GM12875 (cell line): ENCODE measurements around the gene PDGFRB.

Experiments
- H3K4me3 ChIP-seq: one replicate; pipeline ENCODE4 v1.5.1; 2011; ENCODE audit warnings: low read depth, low read length, control low read depth
- CTCF ChIP-seq: IDR thresholded peaks from 2 replicates; pipeline ENCODE4 v1.5.1; 2011; ENCODE audit warnings: low read depth, mild to moderate bottlenecking, control low read depth, inconsistent platforms, low read length, moderate library complexity, borderline replicate concordance; ENCODE audit not compliant: insufficient read depth

PDGFRB gene

GRCh38 chr5:150153483-150153882, 2.2 kb downstream of the PDGFRB start:
- TF ChIP-seq CTCF: no peak
- no peak overlapping the region for H3K4me3 ChIP-seq

- TF ChIP-seq CTCF: no peak
- no peak overlapping the region for H3K4me3 ChIP-seq
Measured at GRCh38 chr5:150152636-150153462, 2.8 kb downstream of the PDGFRB start.

GRCh38 chr5:150149618-150150017, 6.0 kb downstream of the PDGFRB start:
- TF ChIP-seq CTCF: no peak
- H3K4me3 ChIP-seq: no peak overlapping the region

GRCh38 chr5:150148117-150148927, 7.3 kb downstream of the PDGFRB start:
- no peak for TF ChIP-seq CTCF
- no peak overlapping the region for H3K4me3 ChIP-seq

GRCh38 chr5:150147670-150148069, 8.0 kb downstream of the PDGFRB start:
- no peak overlapping the region for H3K4me3 ChIP-seq
- no peak for TF ChIP-seq CTCF

GRCh38 chr5:150146862-150147601, 8.6 kb downstream of the PDGFRB start:
- TF ChIP-seq CTCF: no peak
- no peak overlapping the region for H3K4me3 ChIP-seq
